Tibial artery (tissue), 4 donors: ENCODE results near the gene PTMA.
A peak's percentile ranks its signal among the peaks of the same experiment; 100 is the strongest.

Experiments
- DNase-seq, 2 donors: peaks; one replicate each; pipeline ENCODE4 v3.0.0-alpha.2; 2019
- H3K27ac ChIP-seq, 2 donors: fragments of 200-600 bp; sonication (generic) in 1 of 2; 1 replicate in 1 of 2; 2 replicates in 1 of 2; pipeline ENCODE4 v1.5.1; 2018 to 2019; ENCODE audit warnings: mild to moderate bottlenecking in 1 of 2
- H3K27me3 ChIP-seq, 2 donors: fragments of 200-600 bp; sonication (generic) in 1 of 2; one replicate each; pipeline versions ENCODE4 v1.5.1 to v1.6.0; 2016 to 2019
- H3K36me3 ChIP-seq, 3 donors: fragments of 200-600 bp; sonication (generic) in 2 of 3; one replicate each; pipeline ENCODE4 v1.5.1; 2016 to 2019; ENCODE audit warnings: mild to moderate bottlenecking in 2 of 3
- H3K4me1 ChIP-seq, 4 donors: fragments of 200-600 bp; sonication (generic) in 2 of 4; 1 replicate in 3 of 4; 2 replicates in 1 of 4; pipeline ENCODE4 v1.5.1; 2016 to 2019
- H3K4me3 ChIP-seq, 2 donors: fragments of 200-600 bp; sonication (generic) in 1 of 2; 1 replicate in 1 of 2; 2 replicates in 1 of 2; pipeline ENCODE4 v1.5.1; 2018 to 2019; ENCODE audit warnings: mild to moderate bottlenecking in 2 of 2
- H3K9me3 ChIP-seq, 3 donors: fragments of 200-600 bp; sonication (generic) in 1 of 3; one replicate each; pipeline ENCODE4 v1.5.1; 2016 to 2019
- CTCF ChIP-seq, 2 experiments: fragments of 200-600 bp in 1 of 2; fragments of 450-650 bp in 1 of 2; IDR thresholded peaks; one replicate each; pipeline ENCODE4 v1.5.1; 2017 to 2019; ENCODE audit warnings: antibody characterized with exemption in 2 of 2, mild to moderate bottlenecking in 1 of 2, moderate library complexity in 1 of 2
- intact Hi-C: fragments of 100-400 bp; cut with DNase I; formaldehyde crosslinking; loops from one replicate; pipeline ENCODE4 v1.15.0; 2023; ENCODE audit warnings: low total_unique reads

The PTMA gene

DNA sequence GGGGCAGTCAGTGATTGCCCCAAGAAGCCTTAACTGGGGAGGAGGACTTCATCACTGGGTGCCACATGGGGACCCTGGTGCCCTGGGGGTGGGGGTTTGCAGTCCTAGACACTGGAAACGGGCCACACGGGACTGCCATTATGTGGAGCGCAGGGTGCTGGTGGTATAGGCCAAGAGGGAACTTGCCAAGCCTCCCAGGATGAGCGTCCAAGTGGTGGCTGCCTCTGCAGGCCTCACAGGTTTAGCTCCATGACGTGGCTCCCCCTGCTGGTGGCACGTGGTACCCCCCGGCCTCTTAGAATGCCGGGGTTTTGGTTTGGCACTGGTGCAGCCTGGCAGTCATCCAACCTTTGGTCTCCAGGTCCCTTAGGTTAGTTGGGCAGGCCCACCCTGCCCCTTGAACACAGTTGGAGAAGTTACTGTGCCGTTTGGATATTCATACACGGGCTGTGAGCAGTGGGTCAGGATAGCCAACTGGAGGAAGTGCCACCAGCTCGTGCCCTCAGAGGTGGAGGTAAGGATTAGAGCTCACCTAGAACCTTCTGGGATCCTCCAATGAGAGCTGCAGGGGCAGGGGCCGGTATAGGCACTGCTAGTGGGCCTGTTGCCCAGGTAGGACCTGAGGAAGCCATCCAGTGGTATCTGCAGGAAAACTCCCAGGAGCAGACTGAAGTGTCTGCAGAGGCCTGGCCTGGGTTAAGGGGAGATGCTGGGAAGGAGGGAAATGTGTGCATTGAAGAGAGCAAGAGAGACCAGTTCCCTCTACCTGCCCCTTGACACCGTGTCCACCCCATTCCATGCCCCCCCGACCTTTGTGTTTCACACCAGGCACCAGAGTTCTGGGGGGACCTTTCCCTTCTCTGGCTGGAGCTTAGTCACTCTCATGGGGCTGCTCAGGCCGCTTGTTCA lies 5.7 kb downstream of the PTMA start:
- Histone ChIP-seq H3K27ac (peak overlapping the region; percentile 51 to 71), H3K36me3 (peaks cover 16 to 26% (median 17%) of the 10 kb centered on the region in 3 donors), H3K4me1 (peaks cover 0 to 58% (median 38%) of the 10 kb centered on the region in 4 donors), H3K9me3 (no peaks in the 10 kb centered on the region), H3K4me3 (no peak overlapping the region), H3K27me3 (no peaks in the 10 kb centered on the region)
- peak; percentile 91 to 94 for TF ChIP-seq CTCF (IDR thresholded peaks at IDR 0.05)
- peak; percentile 88 to 93 for DNase-seq
- intact Hi-C loops, result loop anchor here (2.0 kb wide), 1 partner anchor 37 kb away; no protein-coding TSS in a partner anchor

- no peak overlapping the region for H3K4me3 ChIP-seq
- no peaks in the 10 kb centered on the region for H3K27me3 ChIP-seq
- H3K9me3 ChIP-seq, result no peaks in the 10 kb centered on the region
- H3K4me1 ChIP-seq, result peaks cover 0 to 58% (median 38%) of the 10 kb centered on the region in 4 donors
- intact Hi-C loops, result loop anchor here (2.0 kb wide), 1 partner anchor 38 kb away; no protein-coding TSS in a partner anchor
- H3K36me3 ChIP-seq, result peaks cover 16 to 26% (median 17%) of the 10 kb centered on the region in 3 donors
- DNase-seq, result peak; percentile 73 to 83
- peak; percentile 86 to 92 for TF ChIP-seq CTCF (IDR thresholded peaks at IDR 0.05)
- H3K27ac ChIP-seq, result peak overlapping the region; percentile 51 to 79
These were observed 6.5 kb downstream of the PTMA start for GRCh38 chr2:231714639-231715498.

GRCh38 chr2:231715499-231715837 lies 7.1 kb downstream of the PTMA start:
- intact Hi-C loops, result loop anchor here (2.0 kb wide), 1 partner anchor 39 kb away; no protein-coding TSS in a partner anchor
- peak overlapping the region; percentile 61 to 79 for H3K27ac ChIP-seq
- TF ChIP-seq CTCF (IDR thresholded peaks at IDR 0.05), result no peak
- no peak overlapping the region for H3K4me3 ChIP-seq
- no peaks in the 10 kb centered on the region for H3K9me3 ChIP-seq
- H3K4me1 ChIP-seq, result peaks cover 0 to 58% (median 38%) of the 10 kb centered on the region in 4 donors
- peaks cover 16 to 26% (median 17%) of the 10 kb centered on the region in 3 donors for H3K36me3 ChIP-seq
- H3K27me3 ChIP-seq, result no peaks in the 10 kb centered on the region
- no peak for DNase-seq

GRCh38 chr2:231715988-231716616 lies 7.8 kb downstream of the PTMA start:
- no peaks in the 10 kb centered on the region for H3K9me3 ChIP-seq
- TF ChIP-seq CTCF (IDR thresholded peaks at IDR 0.05), result no peak
- peaks cover 16 to 26% (median 17%) of the 10 kb centered on the region in 3 donors for H3K36me3 ChIP-seq
- no peaks in the 10 kb centered on the region for H3K27me3 ChIP-seq
- H3K27ac ChIP-seq, result peak overlapping the region; percentile 61 to 79
- H3K4me3 ChIP-seq, result no peak overlapping the region
- H3K4me1 ChIP-seq, result peaks cover 0 to 55% (median 36%) of the 10 kb centered on the region in 4 donors
- DNase-seq, result no peak
- intact Hi-C loops, result loop anchor here (2.0 kb wide), 1 partner anchor 39 kb away; no protein-coding TSS in a partner anchor
